ENCODE measurements around the gene HTR1D.

DNA sequence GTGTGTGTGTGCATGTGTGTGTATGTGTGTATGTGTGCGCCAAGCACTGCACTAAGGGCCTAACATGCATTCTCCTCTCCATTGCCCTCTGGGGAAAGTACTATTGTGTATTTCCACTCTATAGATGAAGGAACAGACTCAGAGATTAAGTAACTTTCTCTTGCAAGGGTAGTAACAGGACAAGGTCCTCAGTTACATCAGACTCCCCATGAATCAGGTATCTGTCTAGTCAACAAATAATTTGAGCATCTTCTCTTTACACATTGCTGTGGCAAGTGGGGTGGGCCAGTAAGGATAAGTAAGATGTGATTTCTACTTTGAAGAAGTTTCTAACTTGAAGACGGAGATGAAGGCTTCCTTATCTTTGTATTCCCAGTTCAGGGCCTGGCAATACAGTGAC is 5.0 kb upstream of the HTR1D start:
- TF ChIP-seq, protein P1, sequence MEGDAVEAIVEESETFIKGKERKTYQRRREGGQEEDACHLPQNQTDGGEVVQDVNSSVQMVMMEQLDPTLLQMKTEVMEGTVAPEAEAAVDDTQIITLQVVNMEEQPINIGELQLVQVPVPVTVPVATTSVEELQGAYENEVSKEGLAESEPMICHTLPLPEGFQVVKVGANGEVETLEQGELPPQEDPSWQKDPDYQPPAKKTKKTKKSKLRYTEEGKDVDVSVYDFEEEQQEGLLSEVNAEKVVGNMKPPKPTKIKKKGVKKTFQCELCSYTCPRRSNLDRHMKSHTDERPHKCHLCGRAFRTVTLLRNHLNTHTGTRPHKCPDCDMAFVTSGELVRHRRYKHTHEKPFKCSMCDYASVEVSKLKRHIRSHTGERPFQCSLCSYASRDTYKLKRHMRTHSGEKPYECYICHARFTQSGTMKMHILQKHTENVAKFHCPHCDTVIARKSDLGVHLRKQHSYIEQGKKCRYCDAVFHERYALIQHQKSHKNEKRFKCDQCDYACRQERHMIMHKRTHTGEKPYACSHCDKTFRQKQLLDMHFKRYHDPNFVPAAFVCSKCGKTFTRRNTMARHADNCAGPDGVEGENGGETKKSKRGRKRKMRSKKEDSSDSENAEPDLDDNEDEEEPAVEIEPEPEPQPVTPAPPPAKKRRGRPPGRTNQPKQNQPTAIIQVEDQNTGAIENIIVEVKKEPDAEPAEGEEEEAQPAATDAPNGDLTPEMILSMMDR (conservative IDR thresholded peaks at IDR 0.05), result no peak
- TF ChIP-seq EZH2 (IDR thresholded peaks at IDR 0.05; ENCODE audit: low read depth), result no peak

Data from PC-9 (cell line).